A549 (cell line): Measurements from ENCODE around the gene IMMT. TPM values are rescaled to one million over a fixed set of nuclear protein-coding genes. Genes with fewer than 3 reads are reported as not detected.

Source experiments
- ATAC-seq, 2 experiments: fragments of 200-7000 bp in 1 of 2; fragments of >200 bp in 1 of 2; cut with Nextera tagmentation in 1 of 2; cut with Tn5 transposase in 1 of 2; 3 replicates each; pipeline versions ENCODE4 v1.8.0 to v1.9.1; 2018 to 2020; ENCODE audit warnings: mild to moderate bottlenecking in 1 of 2, moderate library complexity in 1 of 2
- CTCF ChIA-PET: fragments of 300-600 bp; sonication (Branson Sonifier 250); formaldehyde crosslinking; extraction: SDS; loops from one replicate; lab custom pipeline; 2021; ENCODE audit warnings: antibody characterized with exemption, inconsistent platforms; lab: Yijun Ruan, JAX
- POLR2A ChIA-PET: fragments of 350-600 bp; formaldehyde crosslinking; extraction: SDS; loops from one replicate; lab custom pipeline; 2021; ENCODE audit warnings: antibody characterized with exemption, inconsistent platforms; lab: Yijun Ruan, JAX
- DNase-seq, 2 experiments: peaks; one replicate each; pipeline versions ENCODE4 v3.0.0 to v3.0.0-alpha.2; 2011 to 2016; ENCODE audit warnings: low read depth in 1 of 2, low spot score in 1 of 2
- FAIRE-seq: peaks from 2 replicates; lab custom pipeline; 2011; peaks lifted over from hg19 to GRCh38; lab: Jason Lieb, UNC
- H3K27ac ChIP-seq, 2 experiments: fragments of >200 bp; sonication (Bioruptor Twin); formaldehyde crosslinking; 3 replicates each; pipeline ENCODE4 v1.5.1; 2016 to 2017
- H3K4me1 ChIP-seq: fragments of >200 bp; sonication (Bioruptor Twin); formaldehyde crosslinking; 3 replicates; pipeline ENCODE4 v1.6.1; 2016
- H3K4me2 ChIP-seq: fragments of >200 bp; sonication (Bioruptor Twin); formaldehyde crosslinking; 3 replicates; pipeline ENCODE4 v1.6.1; 2016
- H3K4me3 ChIP-seq: fragments of >200 bp; sonication (Bioruptor Twin); formaldehyde crosslinking; 3 replicates; pipeline ENCODE4 v1.5.1; 2016
- H3K9me3 ChIP-seq: fragments of >200 bp; sonication (Bioruptor Twin); formaldehyde crosslinking; 3 replicates; pipeline ENCODE4 v1.6.1; 2016
- BHLHE40 ChIP-seq: IDR thresholded peaks from 2 replicates; pipeline ENCODE4 v1.6.1; 2012; ENCODE audit warnings: low read depth, low read length, inconsistent platforms
- CBX2 ChIP-seq: fragments of 200-600 bp; sonication (generic); IDR thresholded peaks from 2 replicates; pipeline ENCODE4 v1.6.1; 2016; ENCODE audit warnings: low read depth, mild to moderate bottlenecking, borderline replicate concordance
- CBX8 ChIP-seq: fragments of 200-600 bp; sonication (generic); IDR thresholded peaks from 2 replicates; pipeline ENCODE4 v1.6.1; 2016
- EHF ChIP-seq: fragments of 250-450 bp; sonication (Bioruptor Pico); IDR thresholded peaks from 2 replicates; pipeline ENCODE4 v1.5.0; 2020; ENCODE audit warnings: mild to moderate bottlenecking
- EHMT2 ChIP-seq: fragments of 200-600 bp; sonication (generic); IDR thresholded peaks from 2 replicates; pipeline ENCODE4 v1.6.1; 2016; ENCODE audit warnings: antibody characterized with exemption, low read depth, mild to moderate bottlenecking, moderate library complexity
- EP300 ChIP-seq, 2 experiments: fragments of >200 bp; sonication (Bioruptor Twin); formaldehyde crosslinking; IDR thresholded peaks; 2 replicates in 1 of 2; 3 replicates in 1 of 2; pipeline ENCODE4 v1.6.1; 2016 to 2017
- FOSB ChIP-seq: fragments of 250-450 bp; sonication (Bioruptor Pico); IDR thresholded peaks from 2 replicates; pipeline ENCODE4 v1.5.0; 2020; ENCODE audit warnings: mild to moderate bottlenecking, moderate library complexity
- FOSL2 ChIP-seq, 2 experiments: fragments of 450-650 bp in 1 of 2; fragments of >200 bp in 1 of 2; sonication (Bioruptor Twin) in 1 of 2; formaldehyde crosslinking; IDR thresholded peaks; 2 replicates each; pipeline versions ENCODE4 v1.5.0 to v1.6.1; 2016 to 2020; ENCODE audit warnings: mild to moderate bottlenecking in 1 of 2, moderate library complexity in 1 of 2
- GATA3 ChIP-seq: IDR thresholded peaks from 2 replicates; pipeline ENCODE4 v1.6.1; 2012; ENCODE audit warnings: borderline replicate concordance
- HEYL ChIP-seq: fragments of 250-450 bp; sonication (Bioruptor Pico); IDR thresholded peaks from 2 replicates; pipeline ENCODE4 v1.8.0; 2021; ENCODE audit warnings: mild to moderate bottlenecking, moderate library complexity
- HOXB13 ChIP-seq: fragments of 250-450 bp; sonication (Bioruptor Pico); IDR thresholded peaks from 2 replicates; pipeline ENCODE4 v1.5.0; 2020; ENCODE audit warnings: low read depth, mild to moderate bottlenecking, moderate library complexity
- JUN ChIP-seq, 2 experiments: fragments of >200 bp; sonication (Bioruptor Twin); formaldehyde crosslinking; IDR thresholded peaks; 2 replicates in 1 of 2; 3 replicates in 1 of 2; pipeline ENCODE4 v1.6.1; 2016 to 2017
- MAZ ChIP-seq: fragments of 150-350 bp; IDR thresholded peaks from 2 replicates; pipeline ENCODE4 v1.6.1; 2014; ENCODE audit warnings: antibody characterized with exemption, low read depth, low read length, borderline replicate concordance
- NFE2L2 ChIP-seq: fragments of 150-350 bp; conservative IDR thresholded peaks from 2 replicates; pipeline ENCODE4 v1.6.1; 2014; ENCODE audit warnings: low read length
- PHF8 ChIP-seq: fragments of 200-600 bp; sonication (generic); IDR thresholded peaks from 2 replicates; pipeline ENCODE4 v1.6.1; 2016; ENCODE audit warnings: low read depth, mild to moderate bottlenecking, antibody characterized with exemption, moderate library complexity, borderline replicate concordance
- POLR2A ChIP-seq: IDR thresholded peaks from 2 replicates; pipeline ENCODE4 v1.6.1; 2012; ENCODE audit warnings: mild to moderate bottlenecking, low read length
- RNF2 ChIP-seq: fragments of 200-600 bp; sonication (generic); IDR thresholded peaks from 2 replicates; pipeline ENCODE4 v1.6.1; 2016; ENCODE audit warnings: low read depth, mild to moderate bottlenecking, antibody characterized with exemption, moderate library complexity, borderline replicate concordance
- SMC3 ChIP-seq: fragments of >200 bp; sonication (Bioruptor Twin); formaldehyde crosslinking; IDR thresholded peaks from 3 replicates; pipeline ENCODE4 v1.6.1; 2018; ENCODE audit warnings: inconsistent platforms
- SREBF2 ChIP-seq: fragments of 450-650 bp; IDR thresholded peaks from 2 replicates; pipeline ENCODE4 v1.6.1; 2014; ENCODE audit warnings: mild to moderate bottlenecking, moderate library complexity
- ZC3H11A ChIP-seq: fragments of 450-650 bp; IDR thresholded peaks from 2 replicates; pipeline ENCODE4 v1.6.1; 2014; ENCODE audit warnings: antibody characterized with exemption, mild to moderate bottlenecking
- ZNF302 ChIP-seq: fragments of 250-450 bp; sonication (Bioruptor Pico); IDR thresholded peaks from 2 replicates; pipeline ENCODE4 v1.9.0; 2021; ENCODE audit warnings: inconsistent platforms, mild to moderate bottlenecking, moderate library complexity
- ZSCAN20 ChIP-seq: fragments of 250-450 bp; sonication (Bioruptor Pico); IDR thresholded peaks from 2 replicates; pipeline ENCODE4 v1.8.0; 2022; ENCODE audit warnings: mild to moderate bottlenecking, moderate library complexity
- WGBS: methylation state at CpG from one replicate; pipeline ENCODE4 v1.1.6; 2017; ENCODE audit errors: missing lambda C conversion rate; 5-methylcytosine and 5-hydroxymethylcytosine counted together
- polyA plus RNA-seq, 4 experiments: library from polyadenylated mRNA; depleted of rRNA in 3 of 4; stranded (reverse); fragments of >200 nt; fragmentation: RNase III in 1 of 4; extraction: RNeasy Plus Mini Kit Qiagen cat#74134 plus additional on column Dnase treatment in 1 of 4; gene quantifications; 2 replicates in 3 of 4; 3 replicates in 1 of 4; pipeline ENCODE4 v1.2.3, GENCODE V29; 2011 to 2017
- TF ChIP-seq, protein P1 (sequence below): IDR thresholded peaks from 2 replicates; pipeline ENCODE4 v1.6.1; 2012
- TF ChIP-seq, protein P2 (sequence below): fragments of 150-350 bp; IDR thresholded peaks from 2 replicates; pipeline ENCODE4 v1.6.1; 2014; ENCODE audit warnings: low read depth, mild to moderate bottlenecking, low read length
- TF ChIP-seq, protein P3 (sequence below): fragments of 450-650 bp; IDR thresholded peaks from 2 replicates; pipeline ENCODE4 v1.6.1; 2014; ENCODE audit warnings: antibody characterized with exemption
- TF ChIP-seq, protein P4 (sequence below): fragments of >200 bp; sonication (Bioruptor Twin); formaldehyde crosslinking; IDR thresholded peaks from 3 replicates; pipeline ENCODE4 v1.6.1; 2016
- TF ChIP-seq, protein P5 (sequence below): fragments of 250-450 bp; sonication (Bioruptor Pico); IDR thresholded peaks from 2 replicates; pipeline ENCODE4 v1.5.0; 2020; ENCODE audit warnings: low read depth, mild to moderate bottlenecking, moderate library complexity

The IMMT gene
- polyA plus RNA-seq, 2 of the 4 experiments (the other 2 are of a cell fraction): 101 to 126 TPM

DNA sequence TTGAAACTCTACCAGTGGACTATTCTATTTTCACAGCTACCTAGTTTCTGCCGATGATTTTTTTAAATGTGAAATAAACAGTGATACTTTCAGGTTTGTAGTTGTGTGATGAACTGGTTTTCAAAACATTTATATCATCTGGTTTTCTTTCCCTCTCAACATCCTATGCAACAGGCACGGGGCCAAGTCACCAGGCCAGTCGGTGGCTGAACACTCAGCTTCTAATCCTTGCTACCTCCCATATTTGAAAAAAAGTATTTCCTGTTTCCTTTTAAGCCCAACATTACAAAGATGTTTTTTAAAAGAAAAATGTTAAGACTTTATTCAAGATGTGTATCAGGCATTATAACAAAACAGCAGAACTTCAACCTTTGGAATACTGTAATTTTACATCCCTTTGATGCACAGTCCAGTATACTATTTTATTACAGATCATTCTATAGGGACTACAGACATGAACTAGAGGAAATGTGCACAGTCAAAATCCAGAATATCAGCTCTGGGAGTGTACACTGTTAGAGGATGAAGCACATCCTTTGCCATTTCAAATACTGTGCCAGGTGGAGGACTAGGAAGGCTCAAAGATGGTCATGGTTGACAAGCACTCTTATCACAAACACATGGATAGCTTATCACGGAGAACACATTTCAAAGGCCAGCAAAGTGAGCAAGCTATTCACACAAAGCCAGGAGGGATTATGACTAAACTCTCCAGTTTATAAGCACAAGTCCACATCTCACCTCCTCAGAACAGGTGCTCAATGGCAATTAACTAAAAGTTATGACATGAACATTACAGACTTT is 18.6 kb upstream of the IMMT start:
- Histone ChIP-seq H3K27ac (no peak overlapping the region), H3K4me3 (no peak overlapping the region), H3K4me1 (no peaks in the 10 kb centered on the region), H3K4me2 (no peak overlapping the region), H3K9me3 (no peaks in the 10 kb centered on the region)
- 77% methylated on average over 4 of the region's 4 CpGs for WGBS
- ATAC-seq (no peak), FAIRE-seq (no peak), DNase-seq (no peak)
- TF ChIP-seq, protein P1, sequence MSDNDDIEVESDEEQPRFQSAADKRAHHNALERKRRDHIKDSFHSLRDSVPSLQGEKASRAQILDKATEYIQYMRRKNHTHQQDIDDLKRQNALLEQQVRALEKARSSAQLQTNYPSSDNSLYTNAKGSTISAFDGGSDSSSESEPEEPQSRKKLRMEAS: no peak
- ChIA-PET CTCF (interaction anchor here (0.6 to 1.3 kb wide), 4 partner anchors 11 to 387 kb away, joined by 3 to 4 read pairs (median 3); no protein-coding TSS in a partner anchor), POLR2A (no interaction called here)

DNA sequence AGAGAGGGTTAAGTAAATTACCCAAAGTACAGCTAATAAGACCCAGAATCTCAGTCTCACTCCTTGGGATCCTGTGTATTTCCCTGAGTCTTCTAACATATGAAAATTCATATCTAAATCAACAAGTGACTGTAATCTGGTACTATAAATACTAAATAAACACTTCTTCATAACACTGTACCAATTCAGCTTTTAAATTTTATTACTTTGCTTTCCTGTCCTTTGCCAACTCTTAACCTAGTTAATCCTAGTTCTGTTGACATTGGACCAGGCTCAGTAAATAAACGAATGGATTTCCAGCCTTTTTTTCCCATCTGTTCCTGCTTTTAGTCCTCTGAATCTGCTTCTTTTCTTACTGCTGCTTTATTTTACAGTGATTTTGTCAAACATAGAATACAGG is 17.8 kb upstream of the IMMT start:
- no peak overlapping the region for H3K27ac ChIP-seq
- no peaks in the 10 kb centered on the region for H3K9me3 ChIP-seq
- FAIRE-seq (no peak), DNase-seq (no peak), ATAC-seq (no peak)
- ChIA-PET CTCF (interaction anchor here (1.2 to 1.3 kb wide), 2 partner anchors 10 to 386 kb away, joined by 3 read pairs; no protein-coding TSS in a partner anchor), POLR2A (no interaction called here)
- 33% methylated on average over 1 of the region's 1 CpG for WGBS
- no peak overlapping the region for H3K4me3 ChIP-seq
- TF ChIP-seq, protein P2, sequence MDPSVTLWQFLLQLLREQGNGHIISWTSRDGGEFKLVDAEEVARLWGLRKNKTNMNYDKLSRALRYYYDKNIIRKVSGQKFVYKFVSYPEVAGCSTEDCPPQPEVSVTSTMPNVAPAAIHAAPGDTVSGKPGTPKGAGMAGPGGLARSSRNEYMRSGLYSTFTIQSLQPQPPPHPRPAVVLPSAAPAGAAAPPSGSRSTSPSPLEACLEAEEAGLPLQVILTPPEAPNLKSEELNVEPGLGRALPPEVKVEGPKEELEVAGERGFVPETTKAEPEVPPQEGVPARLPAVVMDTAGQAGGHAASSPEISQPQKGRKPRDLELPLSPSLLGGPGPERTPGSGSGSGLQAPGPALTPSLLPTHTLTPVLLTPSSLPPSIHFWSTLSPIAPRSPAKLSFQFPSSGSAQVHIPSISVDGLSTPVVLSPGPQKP: no peak
- TF ChIP-seq ZSCAN20 (CRISPR knock-in tag): no peak
- TF ChIP-seq, protein P3, sequence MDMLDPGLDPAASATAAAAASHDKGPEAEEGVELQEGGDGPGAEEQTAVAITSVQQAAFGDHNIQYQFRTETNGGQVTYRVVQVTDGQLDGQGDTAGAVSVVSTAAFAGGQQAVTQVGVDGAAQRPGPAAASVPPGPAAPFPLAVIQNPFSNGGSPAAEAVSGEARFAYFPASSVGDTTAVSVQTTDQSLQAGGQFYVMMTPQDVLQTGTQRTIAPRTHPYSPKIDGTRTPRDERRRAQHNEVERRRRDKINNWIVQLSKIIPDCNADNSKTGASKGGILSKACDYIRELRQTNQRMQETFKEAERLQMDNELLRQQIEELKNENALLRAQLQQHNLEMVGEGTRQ: no peak
- TF ChIP-seq FOSB (CRISPR knock-in tag): no peak
- TF ChIP-seq, protein P1: no peak
- TF ChIP-seq BHLHE40: no peak
- no peak for TF ChIP-seq ZC3H11A
- TF ChIP-seq CBX8: no peak
- H3K4me1 ChIP-seq: no peaks in the 10 kb centered on the region
- H3K4me2 ChIP-seq: no peak overlapping the region

DNA sequence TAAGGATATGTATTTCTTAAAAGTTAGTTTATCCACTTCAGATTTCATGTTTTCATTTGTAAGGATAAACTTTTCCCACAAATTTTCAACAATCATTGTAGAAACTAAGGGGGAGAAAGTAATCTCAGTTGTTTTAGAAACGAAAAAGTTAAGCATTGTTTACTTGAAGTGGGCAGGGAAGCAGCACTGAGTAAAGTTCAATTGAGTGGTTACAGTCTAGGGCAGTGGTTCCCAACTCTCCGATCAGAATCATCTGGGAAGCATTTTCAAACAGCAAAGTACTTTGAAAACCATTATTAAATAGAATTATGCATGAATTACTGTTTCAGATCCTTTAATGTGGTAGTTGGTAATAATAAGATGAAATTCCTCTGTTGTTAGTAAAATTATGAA is 16.5 kb upstream of the IMMT start:
- Histone ChIP-seq H3K4me1 (no peaks in the 10 kb centered on the region), H3K4me2 (no peak overlapping the region), H3K27ac (no peak overlapping the region)
- FAIRE-seq (no peak), DNase-seq (no peak)
- CTCF ChIA-PET: interaction anchor here (1.3 kb wide), 1 partner anchor 9 kb away, joined by 6 read pairs; no protein-coding TSS in a partner anchor
- no peak for TF ChIP-seq EP300 (IDR thresholded peaks at IDR 0.05)
- no peak for TF ChIP-seq MAZ
- TF ChIP-seq GATA3: no peak
- TF ChIP-seq CBX2: no peak
- TF ChIP-seq, protein P4, sequence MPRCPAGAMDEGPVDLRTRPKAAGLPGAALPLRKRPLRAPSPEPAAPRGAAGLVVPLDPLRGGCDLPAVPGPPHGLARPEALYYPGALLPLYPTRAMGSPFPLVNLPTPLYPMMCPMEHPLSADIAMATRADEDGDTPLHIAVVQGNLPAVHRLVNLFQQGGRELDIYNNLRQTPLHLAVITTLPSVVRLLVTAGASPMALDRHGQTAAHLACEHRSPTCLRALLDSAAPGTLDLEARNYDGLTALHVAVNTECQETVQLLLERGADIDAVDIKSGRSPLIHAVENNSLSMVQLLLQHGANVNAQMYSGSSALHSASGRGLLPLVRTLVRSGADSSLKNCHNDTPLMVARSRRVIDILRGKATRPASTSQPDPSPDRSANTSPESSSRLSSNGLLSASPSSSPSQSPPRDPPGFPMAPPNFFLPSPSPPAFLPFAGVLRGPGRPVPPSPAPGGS: no peak
- TF ChIP-seq NFE2L2: no peak
- no peak for TF ChIP-seq SREBF2
- TF ChIP-seq PHF8: no peak
- TF ChIP-seq JUN (IDR thresholded peaks at IDR 0.05): no peak
- no peak for TF ChIP-seq FOSL2 (IDR thresholded peaks at IDR 0.05)
- TF ChIP-seq FOSL2 (CRISPR knock-in tag; IDR thresholded peaks at IDR 0.05): no peak
- TF ChIP-seq ZNF302 (CRISPR knock-in tag): no peak
- TF ChIP-seq HEYL (CRISPR knock-in tag): no peak
- no peak for TF ChIP-seq EHF (CRISPR knock-in tag)
- no peak for TF ChIP-seq HOXB13 (CRISPR knock-in tag)
- no peak for TF ChIP-seq RNF2
- no peak for TF ChIP-seq POLR2A
- TF ChIP-seq, protein P5, sequence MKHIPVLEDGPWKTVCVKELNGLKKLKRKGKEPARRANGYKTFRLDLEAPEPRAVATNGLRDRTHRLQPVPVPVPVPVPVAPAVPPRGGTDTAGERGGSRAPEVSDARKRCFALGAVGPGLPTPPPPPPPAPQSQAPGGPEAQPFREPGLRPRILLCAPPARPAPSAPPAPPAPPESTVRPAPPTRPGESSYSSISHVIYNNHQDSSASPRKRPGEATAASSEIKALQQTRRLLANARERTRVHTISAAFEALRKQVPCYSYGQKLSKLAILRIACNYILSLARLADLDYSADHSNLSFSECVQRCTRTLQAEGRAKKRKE: no peak
- no peak for TF ChIP-seq SMC3
- TF ChIP-seq ZSCAN20 (CRISPR knock-in tag): no peak
- no peak for TF ChIP-seq EHMT2
- TF ChIP-seq, all 56 proteins: peak for 0
- H3K4me3 ChIP-seq: no peak overlapping the region
- WGBS: 82% methylated on average over 2 of the region's 2 CpGs
- H3K9me3 ChIP-seq: no peaks in the 10 kb centered on the region
- no peak for ATAC-seq
- POLR2A ChIA-PET: no interaction called here
